VCaP (cell line): ENCODE measurements around the gene TTC33.

Source experiments
- H3K27ac ChIP-seq: fragments of 450-650 bp; 2 replicates; pipeline ENCODE4 v1.5.1; 2017
- CTCF ChIP-seq: fragments of 450-650 bp; conservative IDR thresholded peaks from 2 replicates; pipeline ENCODE4 v1.5.1; 2017; ENCODE audit warnings: mild to moderate bottlenecking, moderate library complexity

The TTC33 gene

GRCh38 chr5:40619421-40619820, 136.3 kb downstream of the TTC33 start:
- no peak overlapping the region for H3K27ac ChIP-seq
- no peak for TF ChIP-seq CTCF

- no peak for TF ChIP-seq CTCF
- no peak overlapping the region for H3K27ac ChIP-seq
Measured at GRCh38 chr5:40618926-40619325, 136.8 kb downstream of the TTC33 start.

- no peak overlapping the region for H3K27ac ChIP-seq
- no peak for TF ChIP-seq CTCF
Measured at GRCh38 chr5:40616781-40617180, 139.0 kb downstream of the TTC33 start.

GRCh38 chr5:40615586-40616170, 140.1 kb downstream of the TTC33 start:
- no peak overlapping the region for H3K27ac ChIP-seq
- no peak for TF ChIP-seq CTCF

GRCh38 chr5:40614923-40615585, 140.7 kb downstream of the TTC33 start:
- TF ChIP-seq CTCF, result no peak
- no peak overlapping the region for H3K27ac ChIP-seq

GRCh38 chr5:40614466-40614865, 141.3 kb downstream of the TTC33 start:
- H3K27ac ChIP-seq, result no peak overlapping the region
- no peak for TF ChIP-seq CTCF

- TF ChIP-seq CTCF, result no peak
- H3K27ac ChIP-seq, result no peak overlapping the region
Measured at GRCh38 chr5:40607202-40607601, 148.6 kb downstream of the TTC33 start.
